ENCODE results near the gene TTLL13. TPM values are rescaled to one million over a fixed set of nuclear protein-coding genes. Genes with fewer than 3 reads are reported as not detected.

Gene TTLL13
- total RNA-seq = under 1 TPM; 0.55 to 0.73 TPM

- intact Hi-C loops (cut with micrococcal nuclease) = no loop called here
- Mint-ChIP-seq H3K4me3 (peak within 1 kb of the TSS; percentile 63), H3K27ac (no peak within 1 kb of the TSS), H3K4me1 (ENCODE audit: low read depth) (peaks cover 20% of the 10 kb centered on the region), H3K9me3 (no peaks in the 10 kb centered on the region), H3K27me3 (no peaks in the 10 kb centered on the region), H3K36me3 (no peaks in the 10 kb centered on the region)
- CTCF ChIA-PET = interaction anchor here (0.6 to 1.3 kb wide), 4 partner anchors 15 to 33 kb away, joined by 3 to 4 read pairs (median 4); partner anchors contain the start of genes CIB1 and GDPGP1
- peak; percentile 89 for DNase-seq
- POLR2A ChIA-PET = interaction anchor here (2.4 kb wide), 1 partner anchor 16 kb away, joined by 13 read pairs; the partner anchor contains the start of genes CIB1 and GDPGP1
Observed at GRCh38 chr15:90249203-90249863, at the start of gene TTLL13. Gene TTLL13 (plus strand): TSS chr15:90249556. CDS start chr15:90250631, 1,075 bp downstream.

- intact Hi-C loops (cut with micrococcal nuclease) = loop anchor here (2.0 kb wide), 1 partner anchor 16 kb away; no protein-coding TSS in a partner anchor
- H3K4me3 Mint-ChIP-seq = peak overlapping the region; percentile 76
- no peaks in the 10 kb centered on the region for H3K27me3 Mint-ChIP-seq
- peak overlapping the region; percentile 62 for H3K27ac Mint-ChIP-seq
- H3K9me3 Mint-ChIP-seq = no peaks in the 10 kb centered on the region
- POLR2A ChIA-PET = interaction anchor here (0.8 to 2.6 kb wide), 4 partner anchors 9 to 307 kb away, joined by 3 to 23 read pairs (median 4); partner anchors contain the start of genes AP3S2, CIB1 and GDPGP1
- CTCF ChIA-PET = interaction anchor here (0.6 to 2.6 kb wide), 12 partner anchors 13 to 465 kb away, joined by 3 to 10 read pairs (median 4); no protein-coding TSS in a partner anchor
- H3K4me1 Mint-ChIP-seq (ENCODE audit: low read depth) = peaks cover 17% of the 10 kb centered on the region
- DNase-seq = no peak
- no peaks in the 10 kb centered on the region for H3K36me3 Mint-ChIP-seq
Observed at GRCh38 chr15:90200534-90201129, 48.7 kb upstream of the TTLL13 start.

GRCh38 chr15:90201130-90201943 lies 48.0 kb upstream of the TTLL13 start, which contains the start of gene SEMA4B:
Gene SEMA4B (plus strand): TSS chr15:90201330. CDS start chr15:90201579, 249 bp downstream.
- Mint-ChIP-seq H3K36me3 (no peaks in the 10 kb centered on the region), H3K4me1 (ENCODE audit: low read depth) (peaks cover 18% of the 10 kb centered on the region), H3K9me3 (no peaks in the 10 kb centered on the region), H3K27me3 (no peaks in the 10 kb centered on the region), H3K27ac (peak within 1 kb of the TSS; percentile 62), H3K4me3 (peak within 1 kb of the TSS; percentile 76)
- ChIA-PET CTCF (interaction anchor here (0.6 to 2.6 kb wide), 13 partner anchors 9 to 466 kb away, joined by 3 to 10 read pairs (median 4); no protein-coding TSS in a partner anchor), POLR2A (interaction anchor here (0.8 to 2.6 kb wide), 5 partner anchors 8 to 308 kb away, joined by 3 to 23 read pairs (median 3); partner anchors contain the start of genes AP3S2, CIB1 and GDPGP1)
- intact Hi-C loops (cut with micrococcal nuclease) = loop anchor here (2.0 kb wide), 1 partner anchor 17 kb away; no protein-coding TSS in a partner anchor
- peak; percentile 77 for DNase-seq

- peak overlapping the region; percentile 74 for H3K4me3 Mint-ChIP-seq
- H3K27ac Mint-ChIP-seq = no peak overlapping the region
- H3K4me1 Mint-ChIP-seq (ENCODE audit: low read depth) = peaks cover 23% of the 10 kb centered on the region
- POLR2A ChIA-PET = interaction anchor here (1.0 to 2.6 kb wide), 4 partner anchors 10 to 308 kb away, joined by 3 to 23 read pairs (median 4); partner anchors contain the start of genes AP3S2, CIB1 and GDPGP1
- no peaks in the 10 kb centered on the region for H3K36me3 Mint-ChIP-seq
- no peaks in the 10 kb centered on the region for H3K9me3 Mint-ChIP-seq
- intact Hi-C loops (cut with micrococcal nuclease) = loop anchor here (2.0 kb wide), 1 partner anchor 17 kb away; no protein-coding TSS in a partner anchor
- DNase-seq = no peak
- no peaks in the 10 kb centered on the region for H3K27me3 Mint-ChIP-seq
- CTCF ChIA-PET = interaction anchor here (1.0 to 2.6 kb wide), 3 partner anchors 10 to 19 kb away, joined by 4 to 10 read pairs (median 6); no protein-coding TSS in a partner anchor
Observed at GRCh38 chr15:90201944-90202375, 47.4 kb upstream of the TTLL13 start.

GRCh38 chr15:90202929-90203328 lies 46.4 kb upstream of the TTLL13 start:
- Mint-ChIP-seq H3K27ac (no peak overlapping the region), H3K36me3 (no peaks in the 10 kb centered on the region), H3K4me1 (ENCODE audit: low read depth) (peaks cover 23% of the 10 kb centered on the region), H3K9me3 (no peaks in the 10 kb centered on the region), H3K4me3 (peak overlapping the region; percentile 74), H3K27me3 (no peaks in the 10 kb centered on the region)
- ChIA-PET CTCF (interaction anchor here (0.6 to 1.7 kb wide), 2 partner anchors 18 to 724 kb away, joined by 3 to 5 read pairs; no protein-coding TSS in a partner anchor), POLR2A (interaction anchor here (1.0 kb wide), 1 partner anchor 26 kb away, joined by 3 read pairs; no protein-coding TSS in a partner anchor)
- DNase-seq = no peak
- intact Hi-C loops (cut with micrococcal nuclease) = no loop called here

- no peak for DNase-seq
- intact Hi-C loops (cut with micrococcal nuclease) = no loop called here
- ChIA-PET CTCF (interaction anchor here (1.7 kb wide), 1 partner anchor 18 kb away, joined by 5 read pairs; no protein-coding TSS in a partner anchor), POLR2A (interaction anchor here (1.0 kb wide), 1 partner anchor 25 kb away, joined by 3 read pairs; no protein-coding TSS in a partner anchor)
- Mint-ChIP-seq H3K27me3 (no peaks in the 10 kb centered on the region), H3K36me3 (no peaks in the 10 kb centered on the region), H3K4me3 (no peak overlapping the region), H3K9me3 (no peaks in the 10 kb centered on the region), H3K27ac (no peak overlapping the region), H3K4me1 (ENCODE audit: low read depth) (peaks cover 23% of the 10 kb centered on the region)
Observed at GRCh38 chr15:90203473-90203872, 45.9 kb upstream of the TTLL13 start.

- ChIA-PET POLR2A (no interaction called here), CTCF (interaction anchor here (1.7 to 2.4 kb wide), 2 partner anchors 14 to 17 kb away, joined by 5 to 11 read pairs; no protein-coding TSS in a partner anchor)
- peaks cover 26% of the 10 kb centered on the region for H3K4me1 Mint-ChIP-seq (ENCODE audit: low read depth)
- H3K36me3 Mint-ChIP-seq = no peaks in the 10 kb centered on the region
- H3K27ac Mint-ChIP-seq = no peak overlapping the region
- DNase-seq = no peak
- no peak overlapping the region for H3K4me3 Mint-ChIP-seq
- H3K9me3 Mint-ChIP-seq = no peaks in the 10 kb centered on the region
- intact Hi-C loops (cut with micrococcal nuclease) = no loop called here
- no peaks in the 10 kb centered on the region for H3K27me3 Mint-ChIP-seq
Observed at GRCh38 chr15:90203922-90204321, 45.4 kb upstream of the TTLL13 start.

- no peak for DNase-seq
- Mint-ChIP-seq H3K4me1 (ENCODE audit: low read depth) (peaks cover 38% of the 10 kb centered on the region), H3K9me3 (no peaks in the 10 kb centered on the region), H3K4me3 (no peak overlapping the region), H3K27me3 (no peaks in the 10 kb centered on the region), H3K27ac (no peak overlapping the region), H3K36me3 (peaks cover 2% of the 10 kb centered on the region)
- POLR2A ChIA-PET = no interaction called here
- intact Hi-C loops (cut with micrococcal nuclease) = loop anchor here (5.0 kb wide), 1 partner anchor 108 kb away; no protein-coding TSS in a partner anchor
- CTCF ChIA-PET = interaction anchor here (1.2 to 2.4 kb wide), 2 partner anchors 13 to 15 kb away, joined by 3 to 11 read pairs; no protein-coding TSS in a partner anchor
Observed at GRCh38 chr15:90205050-90205848, 44.1 kb upstream of the TTLL13 start.

- H3K4me1 Mint-ChIP-seq (ENCODE audit: low read depth) = peaks cover 38% of the 10 kb centered on the region
- H3K36me3 Mint-ChIP-seq = peaks cover 2% of the 10 kb centered on the region
- ChIA-PET POLR2A (no interaction called here), CTCF (interaction anchor here (1.2 to 2.4 kb wide), 2 partner anchors 12 to 15 kb away, joined by 3 to 11 read pairs; no protein-coding TSS in a partner anchor)
- intact Hi-C loops (cut with micrococcal nuclease) = loop anchor here (5.0 kb wide), 1 partner anchor 109 kb away; no protein-coding TSS in a partner anchor
- no peak overlapping the region for H3K4me3 Mint-ChIP-seq
- no peaks in the 10 kb centered on the region for H3K9me3 Mint-ChIP-seq
- no peaks in the 10 kb centered on the region for H3K27me3 Mint-ChIP-seq
- no peak for DNase-seq
- H3K27ac Mint-ChIP-seq = no peak overlapping the region
Observed at GRCh38 chr15:90205886-90206285, 43.5 kb upstream of the TTLL13 start.

- DNase-seq = no peak
- ChIA-PET POLR2A (no interaction called here), CTCF (no interaction called here)
- H3K36me3 Mint-ChIP-seq = peaks cover 2% of the 10 kb centered on the region
- peaks cover 40% of the 10 kb centered on the region for H3K4me1 Mint-ChIP-seq (ENCODE audit: low read depth)
- no peaks in the 10 kb centered on the region for H3K9me3 Mint-ChIP-seq
- intact Hi-C loops (cut with micrococcal nuclease) = loop anchor here (5.0 kb wide), 1 partner anchor 110 kb away; no protein-coding TSS in a partner anchor
- H3K27me3 Mint-ChIP-seq = no peaks in the 10 kb centered on the region
- no peak overlapping the region for H3K27ac Mint-ChIP-seq
- no peak overlapping the region for H3K4me3 Mint-ChIP-seq
Observed at GRCh38 chr15:90207252-90207651, 42.1 kb upstream of the TTLL13 start.
